SK-N-SH (cell line): ENCODE results near the gene FBXL7. TPM values are rescaled to one million over a fixed set of nuclear protein-coding genes. Genes with fewer than 3 reads are reported as not detected.

Experiments
- CTCF ChIA-PET: fragments of 300-600, 350-600 bp; formaldehyde crosslinking; extraction: SDS; loops from one replicate; lab custom pipeline; 2021; lab: Yijun Ruan, JAX
- POLR2A ChIA-PET: fragments of 350-600 bp; sonication (Branson Sonifier 250); formaldehyde crosslinking; extraction: SDS; loops from one replicate; lab custom pipeline; 2020; ENCODE audit warnings: antibody characterized with exemption, inconsistent platforms; lab: Yijun Ruan, JAX
- DNase-seq: peaks from one replicate; pipeline ENCODE4 v3.0.0; 2012
- H2AFZ ChIP-seq: fragments of 200-600 bp; sonication (generic); 2 replicates; pipeline ENCODE4 v1.8.1; 2016; ENCODE audit warnings: antibody characterized with exemption, mild to moderate bottlenecking, low read depth
- H3F3A ChIP-seq: fragments of 200-600 bp; sonication (generic); replicated peaks from 2 replicates; pipeline ENCODE3; 2016; ENCODE audit warnings: antibody characterized with exemption, mild to moderate bottlenecking; ENCODE audit not compliant: insufficient read depth
- H3K27ac ChIP-seq, 2 experiments: fragments of 200-500 bp in 1 of 2; fragments of 200-600 bp in 1 of 2; sonication (Bioruptor generic) in 1 of 2; sonication (generic), shearing (Covaris generic) in 1 of 2; 2 replicates each; pipeline versions ENCODE4 v1.5.1 to v1.6.1; 2014 to 2016; ENCODE audit warnings: low read depth in 2 of 2, inconsistent platforms in 1 of 2, low read length in 1 of 2, mild to moderate bottlenecking in 1 of 2, mixed read lengths in 1 of 2
- H3K27me3 ChIP-seq: fragments of 200-600 bp; sonication (generic), shearing (Covaris generic); 2 replicates; pipeline ENCODE4 v1.6.1; 2016; ENCODE audit warnings: mixed run types; ENCODE audit not compliant: insufficient read depth
- H3K36me3 ChIP-seq, 2 experiments: fragments of 200-500 bp in 1 of 2; fragments of 200-600 bp in 1 of 2; sonication (Bioruptor generic) in 1 of 2; sonication (generic) in 1 of 2; replicated peaks in 1 of 2; 2 replicates each; pipeline versions ENCODE3 to v1.5.1; 2014 to 2016; ENCODE audit warnings: low read length in 1 of 2, mild to moderate bottlenecking in 1 of 2; ENCODE audit not compliant: insufficient read depth in 2 of 2, control insufficient read depth in 1 of 2
- H3K4me1 ChIP-seq, 2 experiments: fragments of 200-500 bp in 1 of 2; fragments of 200-600 bp in 1 of 2; sonication (Bioruptor generic) in 1 of 2; sonication (generic), shearing (Covaris generic) in 1 of 2; 2 replicates each; pipeline versions ENCODE4 v1.5.1 to v1.6.1; 2014 to 2016; ENCODE audit warnings: low read depth in 1 of 2, low read length in 1 of 2, mixed run types in 1 of 2; ENCODE audit not compliant: insufficient read depth in 2 of 2, control insufficient read depth in 1 of 2
- H3K4me2 ChIP-seq: fragments of 200-600 bp; sonication (generic), shearing (Covaris generic); 2 replicates; pipeline ENCODE4 v1.6.1; 2017; ENCODE audit warnings: mixed run types
- H3K4me3 ChIP-seq, 2 experiments: fragments of 200-500 bp in 1 of 2; fragments of 200-600 bp in 1 of 2; sonication (Bioruptor generic) in 1 of 2; sonication (generic), shearing (Covaris generic) in 1 of 2; 2 replicates each; pipeline versions ENCODE4 v1.5.1 to v1.8.1; 2014 to 2016; ENCODE audit warnings: low read depth in 2 of 2, inconsistent platforms in 1 of 2, low read length in 1 of 2, mild to moderate bottlenecking in 1 of 2, mixed read lengths in 1 of 2, moderate library complexity in 1 of 2
- H3K79me2 ChIP-seq: fragments of 200-600 bp; sonication (generic); 2 replicates; pipeline ENCODE4 v1.8.1; 2017; ENCODE audit warnings: mild to moderate bottlenecking; ENCODE audit not compliant: insufficient read depth
- H3K9ac ChIP-seq: fragments of 200-600 bp; sonication (generic); 2 replicates; pipeline ENCODE4 v1.6.1; 2017; ENCODE audit warnings: mixed run types
- H3K9me2 ChIP-seq: fragments of 200-600 bp; sonication (generic); 2 replicates; pipeline ENCODE4 v1.6.1; 2017; ENCODE audit warnings: mixed run types
- H3K9me3 ChIP-seq: fragments of 200-600 bp; sonication (generic); 2 replicates; pipeline ENCODE4 v1.6.1; 2017; ENCODE audit warnings: mixed run types, mild to moderate bottlenecking, moderate library complexity
- H4K20me1 ChIP-seq: fragments of 200-600 bp; sonication (generic); 2 replicates; pipeline ENCODE4 v1.6.1; 2017; ENCODE audit warnings: mild to moderate bottlenecking, mixed run types; ENCODE audit not compliant: insufficient read depth
- FOSL2 ChIP-seq: IDR thresholded peaks from 2 replicates; pipeline ENCODE4 v1.4.0; 2012; ENCODE audit warnings: low read depth, mild to moderate bottlenecking, moderate library complexity, borderline replicate concordance
- FOXJ3 ChIP-seq: sonication (generic); formaldehyde crosslinking; IDR thresholded peaks from 2 replicates; pipeline ENCODE4 v1.5.1; 2020; ENCODE audit warnings: mild to moderate bottlenecking, missing genetic modification reagents
- GATA2 ChIP-seq: sonication (generic); formaldehyde crosslinking; IDR thresholded peaks from 2 replicates; pipeline ENCODE4 v1.5.0; 2020; ENCODE audit warnings: mild to moderate bottlenecking, missing genetic modification reagents
- JUND ChIP-seq: IDR thresholded peaks from 2 replicates; pipeline ENCODE4 v1.4.0; 2012
- RAD21 ChIP-seq: IDR thresholded peaks from 2 replicates; pipeline ENCODE4 v1.6.1; 2012; ENCODE audit warnings: mild to moderate bottlenecking, low read length
- RCOR1 ChIP-seq: fragments of 150-350 bp; IDR thresholded peaks from 2 replicates; pipeline ENCODE4 v1.6.1; 2017; ENCODE audit warnings: antibody characterized with exemption, low read length
- RFX5 ChIP-seq: IDR thresholded peaks from 2 replicates; pipeline ENCODE4 v1.6.1; 2012; ENCODE audit warnings: mild to moderate bottlenecking, improper control_type of control experiment, low read length
- SIN3A ChIP-seq: IDR thresholded peaks from 2 replicates; pipeline ENCODE4 v1.6.1; 2012; ENCODE audit warnings: low read depth, mild to moderate bottlenecking, low read length, moderate library complexity, borderline replicate concordance
- WGBS: methylation state at CpG from one replicate; pipeline ENCODE4 v1.1.6; 2017; ENCODE audit warnings: low lambda C conversion rate; 5-methylcytosine and 5-hydroxymethylcytosine counted together
- polyA plus RNA-seq, 3 experiments: library from polyadenylated mRNA; depleted of rRNA; stranded (reverse); fragments of >200 nt; gene quantifications; 2 replicates each; pipeline ENCODE4 v1.2.3, GENCODE V29; 2012
- TF ChIP-seq, protein P1 (sequence below): fragments of 150-350 bp; IDR thresholded peaks from 2 replicates; pipeline ENCODE4 v1.6.1; 2017; ENCODE audit warnings: antibody characterized with exemption, low read length, low read depth, borderline replicate concordance
- TF ChIP-seq, protein P2 (sequence below): IDR thresholded peaks from 2 replicates; pipeline ENCODE4 v1.6.1; 2012; ENCODE audit warnings: mild to moderate bottlenecking, low read depth, low read length, moderate library complexity
- TF ChIP-seq, protein P3 (sequence below): IDR thresholded peaks from 2 replicates; pipeline ENCODE4; 2012
- TF ChIP-seq, protein P4 (sequence below): IDR thresholded peaks from 2 replicates; pipeline ENCODE4 v1.4.0; 2012; ENCODE audit warnings: low read depth
- TF ChIP-seq, protein P5 (sequence below): fragments of 150-350 bp; IDR thresholded peaks from 2 replicates; pipeline ENCODE4 v1.6.1; 2016; ENCODE audit warnings: mild to moderate bottlenecking, low read depth, low read length

Gene FBXL7
- polyA plus RNA-seq, 1 of the 3 experiments (the other 2 are of a cell fraction): 7.0 TPM

DNA sequence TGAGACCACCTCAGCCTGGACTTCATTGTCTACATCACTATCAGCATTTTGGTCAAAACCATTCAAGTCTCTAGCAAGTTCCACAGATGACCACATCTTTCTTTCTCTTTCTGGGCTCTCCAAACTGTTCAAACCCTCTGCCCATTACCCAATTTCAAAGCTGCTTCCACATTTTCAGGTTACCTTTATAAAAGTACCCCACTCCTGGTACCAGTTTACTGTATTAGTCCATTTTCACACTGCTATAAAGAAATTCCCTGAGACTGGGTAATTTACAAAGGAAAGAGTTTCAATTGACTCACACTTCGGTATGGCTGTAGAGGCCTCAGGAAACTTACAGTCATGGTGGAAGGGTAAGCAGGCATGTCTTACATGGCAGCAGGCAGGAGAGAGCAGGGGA, 84.5 kb downstream of the FBXL7 start:
- Histone ChIP-seq H3K27me3 (no peaks in the 10 kb centered on the region), H3K27ac (no peak overlapping the region), H2AFZ (no peak overlapping the region), H3K36me3 (peaks cover 0 to 12% of the 10 kb centered on the region in 2 experiments), H3K9me2 (no peaks in the 10 kb centered on the region), H3K9ac (no peak overlapping the region), H3K79me2 (peaks cover 10% of the 10 kb centered on the region; the same call in 1 of the 2 replicates), H3K4me1 (peaks cover 0 to 3% of the 10 kb centered on the region in 2 experiments; a peak in 2 of 4 replicates), H3F3A (peaks cover 4% of the 10 kb centered on the region), H3K9me3 (peaks cover 6% of the 10 kb centered on the region; the same call in 1 of the 2 replicates), H4K20me1 (no peaks in the 10 kb centered on the region), H3K4me2 (no peak overlapping the region), H3K4me3 (no peak overlapping the region)
- POLR2A ChIA-PET: no interaction called here
- TF ChIP-seq SIN3A: no peak
- TF ChIP-seq, protein P1, sequence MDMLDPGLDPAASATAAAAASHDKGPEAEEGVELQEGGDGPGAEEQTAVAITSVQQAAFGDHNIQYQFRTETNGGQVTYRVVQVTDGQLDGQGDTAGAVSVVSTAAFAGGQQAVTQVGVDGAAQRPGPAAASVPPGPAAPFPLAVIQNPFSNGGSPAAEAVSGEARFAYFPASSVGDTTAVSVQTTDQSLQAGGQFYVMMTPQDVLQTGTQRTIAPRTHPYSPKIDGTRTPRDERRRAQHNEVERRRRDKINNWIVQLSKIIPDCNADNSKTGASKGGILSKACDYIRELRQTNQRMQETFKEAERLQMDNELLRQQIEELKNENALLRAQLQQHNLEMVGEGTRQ: no peak
- TF ChIP-seq RAD21: no peak
- no peak for TF ChIP-seq GATA2
- no peak for TF ChIP-seq JUND
- TF ChIP-seq FOXJ3 (CRISPR knock-in tag): no peak
- TF ChIP-seq, protein P2, sequence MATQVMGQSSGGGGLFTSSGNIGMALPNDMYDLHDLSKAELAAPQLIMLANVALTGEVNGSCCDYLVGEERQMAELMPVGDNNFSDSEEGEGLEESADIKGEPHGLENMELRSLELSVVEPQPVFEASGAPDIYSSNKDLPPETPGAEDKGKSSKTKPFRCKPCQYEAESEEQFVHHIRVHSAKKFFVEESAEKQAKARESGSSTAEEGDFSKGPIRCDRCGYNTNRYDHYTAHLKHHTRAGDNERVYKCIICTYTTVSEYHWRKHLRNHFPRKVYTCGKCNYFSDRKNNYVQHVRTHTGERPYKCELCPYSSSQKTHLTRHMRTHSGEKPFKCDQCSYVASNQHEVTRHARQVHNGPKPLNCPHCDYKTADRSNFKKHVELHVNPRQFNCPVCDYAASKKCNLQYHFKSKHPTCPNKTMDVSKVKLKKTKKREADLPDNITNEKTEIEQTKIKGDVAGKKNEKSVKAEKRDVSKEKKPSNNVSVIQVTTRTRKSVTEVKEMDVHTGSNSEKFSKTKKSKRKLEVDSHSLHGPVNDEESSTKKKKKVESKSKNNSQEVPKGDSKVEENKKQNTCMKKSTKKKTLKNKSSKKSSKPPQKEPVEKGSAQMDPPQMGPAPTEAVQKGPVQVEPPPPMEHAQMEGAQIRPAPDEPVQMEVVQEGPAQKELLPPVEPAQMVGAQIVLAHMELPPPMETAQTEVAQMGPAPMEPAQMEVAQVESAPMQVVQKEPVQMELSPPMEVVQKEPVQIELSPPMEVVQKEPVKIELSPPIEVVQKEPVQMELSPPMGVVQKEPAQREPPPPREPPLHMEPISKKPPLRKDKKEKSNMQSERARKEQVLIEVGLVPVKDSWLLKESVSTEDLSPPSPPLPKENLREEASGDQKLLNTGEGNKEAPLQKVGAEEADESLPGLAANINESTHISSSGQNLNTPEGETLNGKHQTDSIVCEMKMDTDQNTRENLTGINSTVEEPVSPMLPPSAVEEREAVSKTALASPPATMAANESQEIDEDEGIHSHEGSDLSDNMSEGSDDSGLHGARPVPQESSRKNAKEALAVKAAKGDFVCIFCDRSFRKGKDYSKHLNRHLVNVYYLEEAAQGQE: no peak
- no peak for TF ChIP-seq RFX5
- TF ChIP-seq, protein P3, sequence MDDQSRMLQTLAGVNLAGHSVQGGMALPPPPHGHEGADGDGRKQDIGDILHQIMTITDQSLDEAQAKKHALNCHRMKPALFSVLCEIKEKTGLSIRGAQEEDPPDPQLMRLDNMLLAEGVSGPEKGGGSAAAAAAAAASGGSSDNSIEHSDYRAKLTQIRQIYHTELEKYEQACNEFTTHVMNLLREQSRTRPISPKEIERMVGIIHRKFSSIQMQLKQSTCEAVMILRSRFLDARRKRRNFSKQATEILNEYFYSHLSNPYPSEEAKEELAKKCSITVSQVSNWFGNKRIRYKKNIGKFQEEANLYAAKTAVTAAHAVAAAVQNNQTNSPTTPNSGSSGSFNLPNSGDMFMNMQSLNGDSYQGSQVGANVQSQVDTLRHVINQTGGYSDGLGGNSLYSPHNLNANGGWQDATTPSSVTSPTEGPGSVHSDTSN: no peak
- no peak for TF ChIP-seq RCOR1
- TF ChIP-seq, protein P4, sequence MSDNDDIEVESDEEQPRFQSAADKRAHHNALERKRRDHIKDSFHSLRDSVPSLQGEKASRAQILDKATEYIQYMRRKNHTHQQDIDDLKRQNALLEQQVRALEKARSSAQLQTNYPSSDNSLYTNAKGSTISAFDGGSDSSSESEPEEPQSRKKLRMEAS: no peak
- no peak for DNase-seq
- CTCF ChIA-PET: interaction anchor here (1.5 kb wide), 1 partner anchor 83 kb away, joined by 5 read pairs; no protein-coding TSS in a partner anchor
- 89% methylated on average over 1 of the region's 1 CpG for WGBS

DNA sequence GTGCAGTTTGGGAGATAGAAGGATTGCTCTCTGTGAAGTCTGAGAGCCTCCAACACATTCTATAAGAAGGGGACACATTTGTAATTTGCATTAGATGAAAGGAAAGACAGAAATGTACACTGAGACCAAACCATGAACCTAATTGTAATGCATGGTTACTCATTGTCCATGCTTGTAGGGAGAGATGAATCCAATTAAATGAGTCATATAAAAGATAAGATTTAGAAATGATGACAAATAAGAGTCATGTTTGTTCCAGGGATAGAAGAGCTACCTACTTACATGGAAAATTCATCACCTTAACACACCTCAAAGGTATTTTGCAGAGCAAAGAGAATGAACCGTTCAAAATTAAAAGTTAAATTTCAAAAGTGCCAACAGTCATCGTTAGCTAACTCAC, 85.1 kb downstream of the FBXL7 start:
- Histone ChIP-seq H2AFZ (no peak overlapping the region), H3K36me3 (peaks cover 0 to 12% of the 10 kb centered on the region in 2 experiments), H3F3A (peaks cover 4% of the 10 kb centered on the region), H3K27ac (no peak overlapping the region), H3K9me3 (peaks cover 6% of the 10 kb centered on the region; the same call in 1 of the 2 replicates), H3K79me2 (peaks cover 10% of the 10 kb centered on the region; the same call in 1 of the 2 replicates), H3K9ac (no peak overlapping the region), H3K27me3 (no peaks in the 10 kb centered on the region), H3K4me2 (no peak overlapping the region), H3K4me3 (no peak overlapping the region), H3K9me2 (no peaks in the 10 kb centered on the region), H3K4me1 (no peaks in the 10 kb centered on the region; a peak in 1 of 4 replicates), H4K20me1 (no peaks in the 10 kb centered on the region)
- WGBS: 86% methylated on average over 2 of the region's 2 CpGs
- DNase-seq: no peak
- CTCF ChIA-PET: interaction anchor here (0.8 to 1.5 kb wide), 4 partner anchors 10 to 84 kb away, joined by 3 to 5 read pairs (median 4); no protein-coding TSS in a partner anchor
- TF ChIP-seq, protein P5, sequence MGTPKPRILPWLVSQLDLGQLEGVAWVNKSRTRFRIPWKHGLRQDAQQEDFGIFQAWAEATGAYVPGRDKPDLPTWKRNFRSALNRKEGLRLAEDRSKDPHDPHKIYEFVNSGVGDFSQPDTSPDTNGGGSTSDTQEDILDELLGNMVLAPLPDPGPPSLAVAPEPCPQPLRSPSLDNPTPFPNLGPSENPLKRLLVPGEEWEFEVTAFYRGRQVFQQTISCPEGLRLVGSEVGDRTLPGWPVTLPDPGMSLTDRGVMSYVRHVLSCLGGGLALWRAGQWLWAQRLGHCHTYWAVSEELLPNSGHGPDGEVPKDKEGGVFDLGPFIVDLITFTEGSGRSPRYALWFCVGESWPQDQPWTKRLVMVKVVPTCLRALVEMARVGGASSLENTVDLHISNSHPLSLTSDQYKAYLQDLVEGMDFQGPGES: no peak
- TF ChIP-seq JUND (peak; percentile 23; the same call in 1 of the 2 replicates), FOSL2 (0 out of 2 replicates have a peak, but pooled peaks have one; percentile 23)
- POLR2A ChIA-PET: no interaction called here
